SKM-1 (cell line): ENCODE data around the gene SCAMP1.
"Not testable (repeated sequence)": the region's sequence is repeated elsewhere in the genome, so short reads cannot be mapped to it uniquely, and the experiment has no call there.

Source experiments
- DNase-seq: peaks from one replicate; lab custom pipeline; 2025; ENCODE audit not compliant: unreplicated experiment; lab: John Stamatoyannopoulos, UW

Gene SCAMP1, protein sequence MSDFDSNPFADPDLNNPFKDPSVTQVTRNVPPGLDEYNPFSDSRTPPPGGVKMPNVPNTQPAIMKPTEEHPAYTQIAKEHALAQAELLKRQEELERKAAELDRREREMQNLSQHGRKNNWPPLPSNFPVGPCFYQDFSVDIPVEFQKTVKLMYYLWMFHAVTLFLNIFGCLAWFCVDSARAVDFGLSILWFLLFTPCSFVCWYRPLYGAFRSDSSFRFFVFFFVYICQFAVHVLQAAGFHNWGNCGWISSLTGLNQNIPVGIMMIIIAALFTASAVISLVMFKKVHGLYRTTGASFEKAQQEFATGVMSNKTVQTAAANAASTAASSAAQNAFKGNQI

DNA sequence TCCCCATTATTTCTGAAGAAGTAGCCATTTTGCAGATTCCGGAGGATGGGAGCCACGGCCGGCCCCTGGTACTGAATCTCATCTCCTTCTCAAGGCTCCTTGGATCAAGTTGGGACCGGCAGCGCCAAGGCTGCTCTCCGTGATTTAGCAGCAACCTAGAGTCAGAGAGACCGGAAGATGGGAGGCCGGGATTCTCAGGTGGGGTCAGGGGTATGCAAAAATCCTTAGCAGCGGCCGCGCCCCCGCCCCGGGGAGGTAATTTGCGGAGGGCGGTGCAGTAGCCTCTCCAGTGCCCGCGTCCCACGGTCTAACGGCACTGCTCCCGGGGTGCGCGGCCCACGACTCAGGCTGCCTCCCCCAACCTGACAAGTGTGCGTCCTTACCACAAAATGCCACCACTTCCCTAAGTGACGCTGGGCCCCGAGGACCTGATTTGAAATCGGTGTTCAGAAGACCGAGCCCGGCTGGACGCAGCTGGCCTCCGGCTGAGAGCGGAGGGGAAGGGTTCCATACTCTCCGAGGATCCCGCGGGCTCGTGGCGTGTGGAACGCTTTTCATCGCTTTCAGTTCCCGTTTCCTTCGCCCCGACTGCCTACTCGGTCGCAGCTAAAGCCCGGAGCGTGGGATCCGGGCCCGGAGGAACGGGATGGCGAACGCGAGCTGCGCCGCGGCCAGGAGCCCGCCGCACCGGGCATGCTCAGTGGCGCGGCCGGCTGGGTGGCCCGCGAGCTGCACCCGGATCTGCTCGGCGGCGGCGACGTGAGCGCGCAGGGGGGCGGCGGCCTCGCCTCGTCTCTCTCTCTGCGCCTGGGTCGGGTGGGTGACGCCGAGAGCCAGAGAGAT lies at the start of gene SCAMP1:
TSS of gene SCAMP1 (plus strand) at position 787 of the 843 bp plus-strand sequence. CDS start at position 842, 55 bp downstream.
- DNase-seq: peak; percentile 83

DNA sequence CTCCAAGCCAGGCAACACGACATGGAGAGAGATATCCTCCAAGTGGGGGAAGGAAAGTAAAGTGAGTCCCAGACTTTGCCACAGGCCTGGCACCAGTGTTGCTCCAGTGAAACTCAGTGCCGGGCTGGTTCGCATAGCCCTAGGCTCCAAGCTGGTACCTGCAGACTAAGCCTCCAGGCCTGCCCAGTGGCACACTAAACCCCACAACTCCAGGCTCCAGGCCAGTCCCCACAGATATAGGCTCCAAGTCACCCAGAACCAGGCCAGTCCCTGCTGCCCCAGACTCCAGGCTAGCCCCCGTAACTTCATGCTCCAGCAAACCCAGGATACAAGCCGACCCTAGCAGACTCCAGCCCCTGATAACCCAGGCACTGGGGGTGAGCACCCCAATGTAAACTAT lies 42.9 kb upstream of the SCAMP1 start:
- no peak for DNase-seq

DNA sequence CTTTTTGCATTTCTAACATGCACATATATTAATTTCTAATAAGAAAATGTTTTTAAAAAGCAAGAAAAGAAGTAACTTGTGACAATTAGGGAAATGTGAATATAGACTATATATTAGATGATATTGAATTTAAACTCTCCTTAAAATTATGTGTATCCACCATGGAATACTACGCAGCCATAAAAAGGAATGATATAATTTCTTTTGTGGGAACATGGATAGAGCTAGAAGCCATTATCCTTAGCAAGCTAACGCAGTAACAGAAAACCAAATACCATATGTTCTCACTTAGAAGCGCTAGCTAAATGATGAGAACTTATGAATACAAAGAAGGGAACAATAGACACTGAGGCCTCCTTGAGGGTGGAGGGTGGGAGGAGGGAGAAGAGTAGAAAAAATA lies 42.1 kb upstream of the SCAMP1 start:
- no peak for DNase-seq

DNA sequence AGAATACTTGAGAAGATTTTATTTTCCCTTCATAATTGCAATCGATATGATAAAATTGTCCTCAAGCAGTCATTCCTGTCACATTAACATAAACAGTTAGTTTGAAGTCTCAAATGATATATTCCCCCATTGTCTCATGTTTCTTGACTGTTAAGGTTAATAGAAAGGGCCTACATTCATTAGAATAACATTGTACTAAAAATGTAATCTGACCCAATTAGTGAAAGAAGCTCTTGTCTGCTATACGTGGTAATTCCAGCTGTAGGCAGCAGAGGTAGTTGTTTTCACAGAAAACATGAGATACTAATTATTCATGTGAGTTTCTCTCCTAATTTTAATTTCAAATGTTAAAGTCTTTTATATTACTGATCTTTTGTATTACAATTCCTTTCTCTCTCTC lies 40.0 kb upstream of the SCAMP1 start:
- DNase-seq: no peak

DNA sequence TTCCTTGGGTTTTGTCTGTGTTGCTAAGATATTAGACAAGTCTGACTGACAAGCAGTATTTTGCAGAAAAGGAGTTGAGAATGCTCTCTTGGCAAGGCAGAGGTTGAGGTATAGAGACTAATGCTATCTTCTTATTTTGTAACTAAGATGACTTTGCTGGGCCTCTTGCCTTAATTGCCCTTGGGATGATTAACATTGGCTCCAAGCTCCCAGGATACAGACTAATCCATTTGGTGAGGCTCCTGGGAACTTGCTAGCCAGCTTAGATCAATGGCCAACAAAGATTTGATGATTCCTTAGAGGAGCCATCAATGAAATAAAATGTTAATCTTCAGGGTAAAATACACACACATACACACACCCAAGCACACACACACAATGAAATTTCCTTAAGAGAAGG lies 37.2 kb upstream of the SCAMP1 start:
- DNase-seq: no peak

DNA sequence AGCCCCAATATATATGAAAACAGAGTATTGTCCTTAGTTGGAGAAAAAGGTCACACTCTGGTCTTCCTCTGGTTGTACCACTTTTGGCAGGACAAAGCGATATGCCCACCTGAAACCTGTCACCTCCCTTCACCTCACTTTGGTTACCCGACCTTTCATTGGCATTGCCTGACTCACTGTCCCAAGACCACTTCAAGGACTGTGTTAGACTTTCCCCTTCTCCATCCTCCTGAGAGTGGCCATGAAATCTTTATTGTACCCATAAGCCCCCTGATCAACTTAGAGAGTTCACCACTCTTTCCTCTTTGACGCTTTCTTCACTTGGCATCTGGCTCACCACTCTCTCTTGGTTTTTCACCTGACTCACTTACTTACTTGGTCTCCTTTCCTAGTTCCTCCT lies 33.5 kb upstream of the SCAMP1 start:
- no peak for DNase-seq

DNA sequence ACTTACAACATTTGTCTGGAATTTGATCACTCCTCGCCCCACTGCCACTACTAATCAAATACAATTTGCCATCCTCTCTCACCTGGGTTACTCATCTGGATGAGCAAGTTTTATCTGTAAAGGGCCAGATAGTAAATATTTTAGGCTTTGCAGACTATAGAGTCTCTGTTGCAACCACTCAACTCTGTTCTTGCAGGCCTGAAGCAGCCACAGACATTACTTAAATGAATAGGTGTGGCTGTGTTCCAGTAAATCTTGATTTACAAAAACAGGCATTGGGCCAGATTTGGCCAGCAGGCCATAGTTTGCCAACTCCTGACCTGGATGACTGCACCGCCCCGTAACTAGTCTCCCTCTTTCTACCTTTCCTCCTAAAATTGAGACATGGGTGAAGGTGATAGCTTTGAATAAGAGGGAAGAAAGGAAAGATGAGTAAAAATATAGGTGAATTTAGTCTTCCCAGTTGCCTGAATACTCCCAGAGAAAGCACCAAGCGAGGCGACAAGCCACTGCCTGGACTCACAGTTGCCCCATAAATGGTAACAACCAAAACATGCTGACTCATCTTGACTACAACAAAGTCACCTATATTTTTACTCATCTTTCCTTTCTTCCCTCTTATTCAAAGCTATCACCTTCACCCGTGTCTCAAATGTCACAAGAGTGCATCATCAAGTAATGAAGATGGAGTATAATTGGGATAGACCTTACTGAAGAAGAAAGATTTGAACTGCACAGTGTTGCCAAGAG lies 32.5 kb upstream of the SCAMP1 start:
- no peak for DNase-seq

DNA sequence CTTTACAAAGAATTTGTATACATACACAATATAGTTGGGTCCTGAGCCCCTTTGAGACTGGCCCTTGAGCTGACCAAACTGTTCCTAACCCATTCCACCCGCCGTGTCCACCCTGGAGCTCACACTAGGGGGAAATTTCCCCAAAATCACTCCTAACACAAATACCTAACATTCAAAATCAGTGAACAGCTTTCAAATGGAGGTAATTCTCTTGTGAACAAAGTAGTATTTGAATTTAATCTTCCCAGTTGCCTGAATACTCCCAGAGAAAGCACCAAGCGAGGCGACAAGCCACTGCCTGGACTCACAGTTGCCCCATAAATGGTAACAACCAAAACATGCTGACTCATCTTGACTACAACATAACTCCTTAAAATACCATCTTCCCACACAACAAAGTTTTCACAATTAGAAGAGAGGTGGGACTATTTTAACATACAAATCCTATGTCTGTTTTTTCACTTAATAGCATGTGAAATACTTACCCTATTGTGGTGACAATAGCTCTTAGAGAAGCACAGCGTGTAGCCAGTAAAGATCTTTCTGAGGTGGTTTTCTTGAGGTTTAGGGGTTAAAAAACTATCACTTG lies 31.7 kb upstream of the SCAMP1 start:
- no peak for DNase-seq

DNA sequence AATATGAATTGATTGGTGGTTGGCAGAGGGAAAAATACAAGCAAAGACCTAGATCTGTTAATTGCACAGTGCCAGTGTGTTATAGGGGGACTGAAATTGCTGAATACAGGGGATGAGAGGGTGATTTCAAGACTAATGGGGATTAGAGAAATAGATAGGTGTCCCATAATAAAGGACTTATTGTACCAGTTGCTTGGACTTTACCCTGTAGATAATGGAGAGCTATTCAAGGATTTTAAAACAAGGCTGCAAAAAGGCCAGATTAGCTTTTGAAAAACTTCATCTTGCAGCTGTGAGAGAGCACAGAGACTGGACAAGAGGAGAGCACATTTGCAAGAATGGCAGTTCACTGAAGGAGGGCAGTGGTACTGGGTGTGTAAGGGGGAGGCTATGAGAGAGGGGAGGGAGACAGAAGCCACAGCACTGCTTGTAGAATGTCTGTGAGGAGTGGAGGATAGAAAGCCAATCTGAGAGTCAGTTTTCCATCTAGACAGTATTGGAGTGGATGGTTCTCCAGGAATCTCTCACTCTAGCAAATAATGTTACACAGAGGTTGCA lies 28.8 kb upstream of the SCAMP1 start:
- DNase-seq: no peak

DNA sequence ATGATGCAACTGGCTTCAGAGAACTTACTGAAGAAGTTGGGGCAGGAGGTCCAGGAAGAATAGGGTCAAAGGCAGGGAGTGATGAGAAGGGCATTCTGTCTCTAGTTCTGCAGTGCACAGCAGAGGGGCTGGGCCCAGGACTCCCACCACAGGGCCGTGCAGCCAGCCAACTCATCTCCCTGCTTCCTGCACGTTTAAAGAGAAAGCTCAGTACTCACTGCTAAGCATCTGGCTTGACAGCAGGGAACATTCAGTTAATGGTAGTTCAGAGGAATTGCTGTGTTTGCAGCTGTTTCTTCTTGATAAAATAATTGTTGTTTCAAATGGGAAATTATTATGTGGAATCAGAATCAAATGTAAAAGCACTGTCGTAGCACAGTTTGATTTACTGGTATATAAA lies 25.6 kb upstream of the SCAMP1 start:
- DNase-seq: no peak

DNA sequence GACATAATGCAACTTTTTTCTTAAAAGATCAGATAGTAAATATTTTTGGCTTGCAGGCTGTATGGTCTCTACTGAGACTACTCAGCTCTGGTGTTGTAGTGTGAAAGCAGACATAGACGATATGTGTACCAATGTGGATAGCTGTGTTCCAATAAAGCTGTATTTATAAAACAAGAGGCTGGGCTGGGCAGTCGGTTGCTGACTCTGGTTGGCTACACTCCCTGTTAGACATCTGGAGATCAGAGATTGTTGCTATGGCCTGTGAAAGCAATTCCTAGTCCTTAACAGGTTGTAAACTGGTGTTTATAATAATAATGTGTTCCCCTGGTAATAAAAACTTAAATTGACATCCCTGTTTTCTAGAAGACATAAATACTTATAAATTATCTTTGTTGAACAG lies 24.4 kb upstream of the SCAMP1 start:
- DNase-seq: no peak

DNA sequence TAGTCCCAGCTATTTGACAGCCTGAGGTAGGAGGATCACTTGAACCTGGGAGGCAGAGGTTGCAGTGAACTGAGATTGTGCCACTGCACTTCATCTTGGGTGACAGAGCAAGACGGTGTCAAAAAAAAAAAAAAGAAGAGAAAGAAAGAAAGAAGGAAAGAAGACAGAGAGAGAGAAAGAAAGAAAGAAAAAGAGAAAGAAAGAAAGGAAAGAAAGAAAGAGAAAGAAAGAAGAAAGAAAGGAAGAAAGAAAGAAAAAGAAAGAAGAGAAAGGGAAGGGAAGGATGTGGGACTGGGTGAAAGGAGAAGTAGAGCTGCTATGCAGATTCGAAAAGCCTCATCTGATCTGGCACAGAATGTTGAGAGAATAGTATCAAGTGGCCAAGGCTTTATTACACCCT lies 23.7 kb upstream of the SCAMP1 start:
- no peak for DNase-seq

DNA sequence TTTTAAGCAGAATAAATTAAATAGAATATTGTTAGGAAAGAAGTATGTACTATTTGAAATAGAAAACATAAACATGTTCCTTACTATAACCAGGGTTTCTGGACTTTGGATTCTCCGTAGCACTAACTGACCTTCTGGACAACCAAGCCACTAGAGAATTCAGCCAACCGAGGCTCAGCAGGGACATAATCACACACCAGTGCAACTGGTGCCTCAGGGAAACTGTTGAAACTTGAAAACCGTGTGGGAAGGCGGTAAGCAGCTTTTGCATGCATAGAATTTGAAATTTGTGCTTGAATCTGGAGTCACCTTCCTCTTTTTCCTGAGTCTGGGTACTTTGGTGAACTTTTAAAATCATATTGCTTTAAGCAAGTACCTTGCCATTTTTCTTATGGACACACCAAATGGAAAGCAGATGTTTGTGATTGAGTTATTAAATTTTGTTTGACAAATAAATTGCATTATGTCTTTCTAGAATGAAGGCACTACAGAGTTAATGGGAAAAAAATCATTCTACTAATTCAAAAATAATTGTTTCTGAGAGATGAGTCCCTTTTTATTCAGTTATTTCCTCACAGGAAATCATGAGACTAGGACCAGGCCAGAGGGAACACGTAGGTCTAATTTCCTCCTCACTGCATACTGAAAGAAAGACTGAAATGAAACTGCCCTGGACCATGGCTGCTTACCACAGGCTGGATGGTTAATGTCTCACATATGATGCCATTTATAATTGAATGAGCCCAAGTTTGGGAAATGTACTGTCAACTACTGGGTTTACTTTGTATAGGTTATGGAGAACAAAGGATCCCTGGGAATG lies 20.6 kb upstream of the SCAMP1 start:
- DNase-seq: no peak

DNA sequence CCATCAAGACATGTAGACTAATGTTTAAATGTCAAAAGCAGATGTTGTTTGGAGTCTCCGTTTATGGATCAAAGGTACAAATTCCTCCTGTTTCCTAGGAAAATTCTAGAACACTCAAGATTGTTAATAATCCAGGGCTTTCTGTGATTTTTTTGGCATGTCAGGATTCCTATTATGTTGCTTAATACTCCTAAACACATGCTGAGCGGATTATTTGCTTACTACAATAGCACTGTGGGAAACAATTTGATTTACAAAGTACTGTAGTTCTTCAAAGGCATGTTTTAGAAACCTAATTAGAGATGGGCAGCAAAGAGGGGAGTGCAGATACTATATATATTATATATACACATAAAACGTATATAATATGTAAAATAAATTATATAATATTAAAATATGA lies 19.0 kb upstream of the SCAMP1 start:
- no peak for DNase-seq

DNA sequence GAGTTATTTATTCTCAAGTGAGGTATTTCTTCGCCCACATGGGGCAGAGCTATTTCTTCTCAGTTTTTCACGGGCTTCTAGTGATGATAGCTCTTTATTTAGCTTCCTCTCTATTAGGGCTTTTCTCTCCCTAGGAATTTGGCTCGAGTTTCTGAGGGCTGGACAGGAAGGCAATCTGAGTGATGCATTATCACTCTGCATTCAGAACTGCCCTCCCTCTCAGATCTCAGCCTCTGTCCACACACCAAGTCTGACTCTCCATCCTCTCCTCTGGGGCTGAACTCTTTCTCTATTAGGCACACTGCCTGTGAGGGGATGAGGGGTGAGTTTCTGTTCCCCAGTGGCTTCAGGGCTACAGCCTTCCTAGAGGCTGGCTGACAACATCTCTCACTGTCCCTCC lies 14.9 kb upstream of the SCAMP1 start:
- DNase-seq: no peak

DNA sequence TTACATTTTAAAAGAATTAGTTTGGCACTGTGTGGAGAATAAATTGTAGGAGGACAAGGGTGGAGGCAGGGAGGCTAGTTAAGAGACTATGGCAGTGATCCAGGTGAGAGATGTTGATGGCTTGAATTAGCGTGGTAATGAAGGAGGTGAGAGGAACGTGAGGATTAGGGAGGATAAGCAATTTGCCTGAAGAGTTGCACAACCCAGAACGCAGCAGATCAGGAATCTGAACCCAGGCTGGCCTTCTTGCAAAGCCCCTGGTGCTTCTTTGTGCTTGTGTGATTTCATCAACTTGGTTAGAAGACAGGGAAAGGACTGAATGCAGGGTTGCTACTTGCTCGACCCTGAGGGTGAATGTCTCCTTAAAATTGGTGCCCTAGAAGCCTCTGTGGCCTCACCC lies 6.9 kb upstream of the SCAMP1 start:
- DNase-seq: no peak

DNA sequence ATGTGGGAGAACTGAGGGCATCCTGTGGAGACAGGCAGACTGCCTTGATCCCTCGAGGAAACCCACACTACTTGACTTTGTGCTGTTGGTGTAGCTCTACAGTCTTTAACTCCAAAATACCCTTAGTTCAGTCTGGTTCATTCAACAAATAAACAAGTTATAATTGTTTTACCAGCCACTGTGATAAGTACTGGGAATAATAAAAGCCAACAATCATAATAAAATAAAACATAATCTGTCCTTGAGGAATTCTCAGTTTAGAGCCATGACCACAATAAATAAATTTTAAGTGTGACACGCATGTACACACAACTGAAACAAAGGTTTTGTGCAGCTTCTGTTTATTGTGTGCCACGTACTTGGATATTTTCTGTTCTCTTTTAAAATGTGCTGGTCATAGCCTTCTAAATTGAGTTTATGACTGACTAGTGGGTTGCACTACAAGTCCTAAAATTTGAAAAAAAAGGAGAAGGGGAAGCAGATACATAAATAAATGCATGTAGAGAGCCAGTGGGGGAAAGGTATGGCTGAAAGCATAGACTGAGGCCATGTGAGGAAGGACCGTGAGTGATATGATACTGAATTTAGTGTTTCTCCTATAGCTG lies 6.2 kb upstream of the SCAMP1 start:
- DNase-seq: no peak

DNA sequence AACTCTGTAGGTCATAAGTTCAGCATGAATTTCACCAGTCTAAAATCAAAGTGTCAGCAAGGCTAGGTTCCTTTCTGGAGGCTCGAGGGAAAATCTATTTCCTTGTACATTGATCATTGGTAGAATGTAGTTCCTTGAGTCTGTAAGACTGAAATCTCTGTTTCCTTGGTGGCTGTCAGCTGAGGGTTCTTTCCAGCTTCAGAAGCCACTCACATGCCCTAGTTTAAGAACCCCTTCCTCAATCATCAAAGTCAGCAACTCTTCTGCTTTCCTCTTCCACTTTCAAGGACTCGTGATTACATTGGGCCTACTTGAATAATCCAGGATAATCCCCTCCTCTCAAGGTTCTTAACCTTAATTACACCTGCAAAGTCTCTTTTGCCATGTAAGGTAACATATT lies 4.9 kb upstream of the SCAMP1 start:
- no peak for DNase-seq

DNA sequence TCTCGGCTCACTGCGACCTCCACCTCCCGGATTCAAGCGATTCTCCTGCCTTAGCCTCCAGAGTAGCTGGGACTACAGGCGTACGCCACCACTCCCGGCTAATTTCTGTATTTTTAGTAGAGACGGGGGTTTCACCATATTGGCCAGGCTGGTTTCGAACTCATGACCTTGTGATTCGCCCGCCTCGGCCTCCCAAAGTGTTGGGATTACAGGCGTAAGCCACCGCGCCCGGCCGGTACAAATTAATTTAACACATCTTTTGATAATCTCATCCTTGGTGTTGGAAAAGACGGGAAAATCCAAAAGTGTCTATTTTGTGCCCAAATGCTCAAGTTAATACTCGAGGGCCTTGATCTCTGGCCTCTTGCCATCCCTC lies 974 bp upstream of the SCAMP1 start:
- DNase-seq: not testable (repeated sequence)

DNA sequence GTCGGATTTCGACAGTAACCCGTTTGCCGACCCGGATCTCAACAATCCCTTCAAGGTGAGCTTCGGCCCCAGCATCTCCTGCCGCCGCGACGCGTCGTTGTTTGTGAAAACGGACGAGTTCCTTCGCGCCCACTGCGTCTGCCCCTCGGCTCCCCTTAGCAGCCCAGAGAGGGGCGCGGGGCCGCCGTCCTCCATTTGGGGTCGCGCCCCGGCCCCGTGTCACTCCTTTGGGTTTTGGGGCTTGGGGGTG lies 182 bp downstream of the SCAMP1 start:
- no peak for DNase-seq
